ENCODE results near the gene MLH3.

The MLH3 gene

GRCh38 chr14:74985028-74985310 lies 66.3 kb downstream of the MLH3 start:
- DNase-seq (ENCODE audit: low read depth, low spot score): no peak

GRCh38 chr14:74984236-74985027 lies 66.8 kb downstream of the MLH3 start:
- DNase-seq (ENCODE audit: low read depth, low spot score): no peak

GRCh38 chr14:74983343-74983742 lies 67.9 kb downstream of the MLH3 start:
- DNase-seq (ENCODE audit: low read depth, low spot score): no peak

DNA sequence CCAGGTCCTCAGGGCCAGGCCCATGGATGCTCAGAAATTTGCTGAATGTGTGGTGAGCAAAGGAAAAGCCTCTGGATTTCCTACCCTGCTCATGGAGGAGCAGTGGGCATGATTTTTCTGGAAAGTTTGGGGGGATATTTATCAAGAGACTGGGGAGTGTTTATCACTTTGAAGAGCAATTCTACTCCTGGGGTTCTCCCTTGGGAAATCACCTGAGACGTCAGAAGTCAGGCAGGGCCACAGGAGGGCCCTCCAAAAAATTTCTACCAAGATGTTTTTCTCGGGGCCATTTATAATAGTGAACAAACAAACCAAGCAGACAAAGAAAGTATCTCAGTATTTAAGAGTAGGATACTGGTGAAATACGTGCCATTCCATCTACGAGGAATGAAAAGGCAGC lies 68.6 kb downstream of the MLH3 start:
- no peak for DNase-seq (ENCODE audit: low read depth, low spot score)

DNA sequence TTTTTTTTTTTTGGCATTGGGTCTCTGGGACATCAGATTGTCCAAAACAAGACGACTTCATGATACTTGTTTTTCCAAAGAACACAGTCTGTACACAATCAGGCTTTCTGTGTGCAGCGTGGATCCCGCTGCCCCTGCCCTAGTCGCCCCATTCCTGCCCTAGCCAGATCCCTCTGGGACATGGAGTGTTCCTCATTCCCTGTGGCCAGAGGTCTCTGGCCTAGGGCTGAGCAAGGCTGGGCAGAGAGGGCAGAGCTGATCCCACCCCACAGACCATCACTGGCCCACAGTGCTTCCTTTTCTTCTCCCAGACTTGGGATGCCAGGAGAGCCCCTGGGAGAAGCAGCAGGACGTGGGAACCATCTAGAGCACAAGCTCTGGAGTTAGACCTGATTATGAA lies 69.4 kb downstream of the MLH3 start:
- no peak for DNase-seq (ENCODE audit: low read depth, low spot score)

DNA sequence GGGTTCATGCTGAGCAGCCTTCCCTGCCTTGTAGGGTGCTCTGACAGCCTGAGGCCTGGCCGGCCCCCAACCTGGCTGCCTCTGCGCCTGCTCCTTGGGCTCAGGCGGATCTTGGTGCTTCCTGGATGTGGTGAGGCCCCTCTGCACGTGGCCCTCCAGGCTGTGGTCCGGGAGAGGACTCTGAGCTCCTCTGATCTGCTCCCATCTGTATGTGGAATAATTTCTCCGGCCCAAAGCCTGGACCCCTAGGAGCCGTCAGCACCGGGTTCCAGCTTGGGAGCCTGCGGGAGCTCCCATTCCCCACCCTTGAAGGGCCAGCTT lies 69.8 kb downstream of the MLH3 start:
- DNase-seq (ENCODE audit: low read depth, low spot score): no peak

DNA sequence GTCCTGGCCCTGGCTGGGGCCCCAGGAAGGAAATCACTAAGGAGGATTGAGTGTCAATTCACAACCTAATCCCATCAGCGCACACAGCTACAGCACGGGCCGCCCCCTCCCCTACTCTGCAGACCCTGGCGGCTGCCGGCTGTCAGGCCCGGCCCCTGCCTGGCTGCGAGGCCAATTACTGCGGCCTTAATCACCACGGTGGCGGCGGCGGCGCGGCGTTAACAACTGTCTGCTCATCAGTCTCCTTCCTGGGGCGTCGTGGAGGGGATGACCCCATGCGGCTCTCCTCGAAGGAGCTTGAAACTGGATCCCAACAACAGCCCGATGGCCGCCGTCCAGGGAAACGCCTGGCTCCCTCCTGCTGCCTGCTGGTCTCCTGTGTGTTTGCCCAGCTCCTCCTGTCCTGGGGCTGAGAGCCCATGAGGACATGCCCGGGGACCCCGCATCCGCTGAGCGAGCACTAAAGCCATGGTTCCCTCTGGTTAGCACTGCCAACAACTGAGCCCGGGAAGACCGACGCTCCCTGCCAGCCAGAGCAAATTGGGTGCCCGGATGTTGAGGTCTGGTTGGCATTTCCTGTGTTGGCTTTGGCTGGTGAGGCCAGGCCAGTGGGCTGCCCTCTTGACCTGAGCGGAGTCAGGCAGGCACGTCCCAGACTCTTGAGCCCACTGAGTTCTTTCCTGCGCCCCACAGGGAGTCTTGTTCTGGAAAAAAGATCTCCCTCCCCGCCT lies 70.4 kb downstream of the MLH3 start:
- DNase-seq (ENCODE audit: low read depth, low spot score): no peak

- DNase-seq (ENCODE audit: low read depth, low spot score): no peak
These were observed 70.9 kb downstream of the MLH3 start for GRCh38 chr14:74980398-74980730.

- DNase-seq (ENCODE audit: low read depth, low spot score): no peak
These were observed 71.5 kb downstream of the MLH3 start for GRCh38 chr14:74979442-74980397.

DNA sequence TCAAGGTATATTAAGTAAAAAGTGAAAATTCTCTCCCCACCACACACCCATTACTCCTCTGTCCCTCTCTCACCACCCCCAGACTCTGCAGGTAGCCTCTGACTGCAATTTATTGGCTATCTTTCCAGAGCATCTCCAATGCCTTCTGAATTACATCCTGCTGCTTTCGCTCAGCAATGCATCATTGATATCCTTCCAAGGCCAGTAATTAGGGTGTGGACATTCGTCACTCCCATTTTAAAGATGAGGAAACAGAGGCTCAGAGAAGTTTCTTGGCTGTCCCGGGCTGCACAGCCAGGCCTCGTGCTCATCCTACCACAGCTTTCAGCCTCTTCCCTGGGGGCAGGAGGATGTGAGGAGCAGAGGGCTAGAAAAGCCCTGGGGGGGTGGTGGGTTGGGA lies 72.2 kb downstream of the MLH3 start:
- no peak for DNase-seq (ENCODE audit: low read depth, low spot score)

DNA sequence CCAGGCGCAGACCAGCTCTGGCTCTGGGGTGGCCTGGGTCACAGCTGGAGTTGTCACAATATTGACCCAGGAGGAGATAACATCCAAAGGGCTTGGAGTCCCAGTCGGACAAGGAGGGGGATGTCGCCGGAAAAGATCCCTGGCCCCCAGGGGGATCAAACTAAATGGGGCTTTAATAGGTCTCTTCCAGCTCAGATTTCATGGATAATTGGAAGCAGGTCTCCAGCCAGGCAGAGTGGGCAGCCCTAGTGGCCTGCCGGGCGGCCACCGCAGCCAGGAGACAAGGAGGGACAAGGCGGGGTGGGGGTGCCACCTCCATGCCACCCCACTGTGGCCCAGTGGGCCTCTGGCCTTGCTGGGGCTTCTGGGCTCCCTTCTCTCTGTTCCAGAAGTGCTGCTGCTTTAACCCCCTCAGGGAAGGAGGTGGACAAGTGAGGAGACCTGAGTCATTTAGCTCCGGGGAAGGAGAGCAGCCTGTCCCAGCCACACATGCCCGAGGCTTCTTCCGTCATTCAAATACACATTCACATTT lies 72.8 kb downstream of the MLH3 start:
- no peak for DNase-seq (ENCODE audit: low read depth, low spot score)

- no peak for DNase-seq (ENCODE audit: low read depth, low spot score)
These were observed 73.3 kb downstream of the MLH3 start for GRCh38 chr14:74977901-74978385.

- DNase-seq (ENCODE audit: low read depth, low spot score): no peak
These were observed 73.9 kb downstream of the MLH3 start for GRCh38 chr14:74977164-74977900.

DNA sequence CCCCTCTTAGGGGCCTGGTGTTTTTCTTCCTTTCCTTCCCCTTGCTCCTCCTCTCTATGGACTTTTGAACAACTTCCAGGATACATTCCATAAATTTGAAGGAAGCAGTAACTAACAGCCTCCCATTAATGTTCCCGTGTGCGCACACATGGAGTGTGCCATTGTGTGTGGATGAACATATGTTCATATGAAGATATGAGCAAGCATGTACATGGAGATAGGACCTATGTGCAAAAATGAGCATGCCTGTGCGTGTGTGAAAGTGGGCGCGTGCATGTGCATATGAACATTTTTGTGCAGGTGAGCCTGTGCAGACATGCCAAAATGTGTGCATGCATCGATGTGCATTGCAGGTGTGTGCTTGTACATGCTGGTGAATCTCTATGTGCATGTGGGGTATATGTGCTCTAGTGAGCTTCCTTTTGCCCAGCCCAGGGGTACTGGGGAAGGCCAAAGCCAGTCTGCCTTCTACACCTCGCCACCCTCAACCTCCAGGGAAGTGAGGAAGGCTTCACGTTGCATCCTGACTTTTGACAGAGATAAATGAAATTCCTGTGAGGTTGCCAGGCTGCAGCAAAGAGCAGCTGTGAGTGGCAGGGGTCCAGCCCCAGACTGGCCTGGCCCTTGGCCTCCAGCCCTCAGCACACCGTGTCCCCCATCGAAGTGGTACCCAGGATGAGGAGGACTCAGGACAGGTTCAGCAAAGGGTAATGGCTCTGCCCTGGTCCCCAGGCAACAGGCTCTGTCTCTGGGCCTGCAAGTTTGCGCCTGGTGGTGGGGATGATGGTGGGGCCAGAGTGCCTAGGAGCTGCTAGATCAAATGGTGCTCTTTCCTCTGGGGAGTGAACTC lies 74.8 kb downstream of the MLH3 start:
- no peak for DNase-seq (ENCODE audit: low read depth, low spot score)

- DNase-seq (ENCODE audit: low read depth, low spot score): no peak
These were observed 76.0 kb downstream of the MLH3 start for GRCh38 chr14:74975059-74975810.

DNA sequence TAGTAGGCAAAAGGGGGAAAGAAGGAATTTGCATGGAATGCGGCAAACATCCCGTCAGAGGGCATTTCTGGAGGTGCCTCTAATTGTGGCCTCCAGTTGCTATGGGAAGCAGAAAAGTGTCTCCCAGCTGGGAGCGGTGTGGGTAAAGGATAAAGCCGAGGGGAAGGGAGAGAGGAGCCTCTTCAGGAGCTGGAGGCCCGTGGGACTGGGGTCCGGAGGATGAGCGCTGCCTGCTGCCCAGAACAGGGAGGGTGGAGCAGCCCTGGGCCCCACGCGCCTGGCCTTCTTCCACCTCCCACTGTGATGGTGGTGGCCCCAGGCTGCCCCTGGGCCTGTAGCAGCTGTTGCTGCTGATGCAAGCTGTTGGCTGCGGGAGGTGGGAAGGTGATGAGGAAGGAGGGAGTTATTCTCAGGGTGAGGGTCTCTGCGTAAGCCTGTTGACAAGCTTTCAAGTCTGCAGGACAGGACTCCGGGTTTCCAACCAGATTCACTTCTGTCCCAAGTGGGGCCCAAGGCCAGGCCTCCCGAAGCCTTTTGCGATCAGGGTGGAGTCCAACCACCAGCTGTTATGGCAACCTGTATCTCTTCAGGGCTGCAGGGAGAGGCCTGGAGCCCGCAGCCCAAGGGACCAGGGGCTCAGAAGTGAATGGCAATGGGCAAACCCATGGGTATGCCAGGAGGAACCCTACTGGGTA lies 76.8 kb downstream of the MLH3 start:
- DNase-seq (ENCODE audit: low read depth, low spot score): peak; percentile 35

- no peak for DNase-seq (ENCODE audit: low read depth, low spot score)
These were observed 77.3 kb downstream of the MLH3 start for GRCh38 chr14:74973905-74974363.

GRCh38 chr14:74973003-74973653 lies 78.1 kb downstream of the MLH3 start:
- no peak for DNase-seq (ENCODE audit: low read depth, low spot score)

DNA sequence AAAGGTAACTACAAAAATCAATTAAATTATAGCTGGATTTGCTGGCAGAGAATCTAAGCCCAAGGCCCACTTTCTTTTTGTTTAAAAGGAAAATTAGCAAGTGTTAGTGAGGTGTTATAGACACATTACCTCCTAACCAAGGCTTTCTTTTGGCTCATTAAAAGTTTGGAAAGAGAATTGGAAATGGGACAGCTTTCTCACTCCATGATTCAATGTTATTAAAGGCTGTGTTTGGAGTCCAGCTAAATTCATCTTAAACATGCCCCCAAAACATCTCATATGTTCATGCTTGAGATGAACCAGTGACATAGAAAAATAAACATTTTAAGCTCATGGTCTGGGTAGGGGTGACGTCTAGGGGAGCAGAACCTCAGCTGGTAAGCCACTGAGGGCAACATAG lies 82.5 kb downstream of the MLH3 start:
- DNase-seq (ENCODE audit: low read depth, low spot score): no peak
